ENCODE measurements around the gene MARCHF10.
"Not testable (repeated sequence)": the region's sequence is repeated elsewhere in the genome, so short reads cannot be mapped to it uniquely, and the experiment has no call there.

MARCHF10 gene

DNA sequence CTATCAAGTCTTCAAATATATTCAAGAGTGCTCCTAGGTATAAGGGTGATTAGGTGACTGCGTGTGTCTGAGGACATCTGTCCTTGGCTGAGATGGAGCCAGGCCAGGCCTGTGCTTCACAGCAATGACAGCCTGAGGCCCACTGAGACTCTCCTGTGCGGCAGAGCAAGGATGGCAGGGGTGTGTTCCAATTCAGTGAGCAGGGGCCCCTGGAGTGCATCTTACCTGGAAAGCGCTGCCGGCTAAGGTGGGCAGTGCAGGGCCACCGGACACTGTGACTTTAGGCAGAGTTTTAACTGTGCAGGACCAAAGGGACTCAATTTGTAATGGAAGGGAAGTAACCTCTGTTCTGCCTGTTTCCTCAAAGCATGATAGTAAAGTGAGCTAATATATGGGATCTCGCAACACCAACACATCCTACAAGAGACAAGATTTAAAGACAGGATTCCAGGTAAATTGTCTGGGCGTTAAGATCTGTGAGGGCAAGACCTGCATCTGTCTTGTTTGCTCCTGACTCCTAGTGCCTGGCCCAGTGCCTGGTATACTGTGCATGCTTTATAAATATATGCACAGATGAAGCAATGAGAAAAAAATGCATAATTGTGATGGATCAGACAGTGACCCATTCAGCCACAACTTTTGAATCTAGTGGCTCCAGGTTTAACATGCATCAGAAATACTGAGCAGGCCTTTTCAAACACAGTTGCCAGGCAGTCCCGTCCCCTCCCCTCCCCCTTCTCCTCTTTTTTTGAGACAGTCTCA is 93.9 kb downstream of the MARCHF10 start:
- no peak for DNase-seq

DNA sequence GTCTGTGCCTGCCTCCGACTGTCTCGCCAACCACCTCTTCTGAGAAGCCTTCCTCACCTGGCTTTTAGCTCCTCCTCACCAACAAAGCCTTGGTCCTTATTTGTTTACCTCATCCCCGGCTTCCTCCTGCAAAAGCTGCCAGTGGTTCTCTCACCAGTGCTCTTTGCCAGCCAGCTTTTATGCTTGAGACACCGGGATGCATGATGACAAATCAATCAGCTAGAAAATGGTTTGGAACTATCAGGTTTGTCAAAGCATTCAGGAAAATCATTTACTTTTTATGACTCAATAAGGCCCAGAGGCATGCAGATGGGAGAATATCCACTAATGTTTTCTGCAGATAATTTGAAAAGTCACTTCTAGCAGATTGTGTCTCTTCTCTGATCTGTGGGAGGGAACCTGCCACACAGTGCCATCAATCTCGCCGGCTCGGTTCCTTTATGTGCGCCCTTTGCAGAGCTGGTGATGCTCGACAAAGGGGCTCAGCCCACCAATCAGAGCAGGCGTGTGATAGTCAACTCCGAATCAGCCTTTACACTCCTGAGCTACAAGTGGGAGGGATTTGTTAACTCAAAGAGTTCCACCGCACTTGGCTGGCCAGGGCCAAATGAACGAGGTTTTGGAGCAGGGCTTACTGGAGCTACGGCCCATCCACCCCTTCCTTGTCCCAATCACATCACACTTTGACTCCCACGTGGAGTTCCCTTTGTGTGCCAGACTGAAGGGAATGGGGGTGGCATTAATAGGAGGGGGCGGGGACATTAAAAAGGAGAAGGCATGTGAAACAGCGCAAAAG is 94.8 kb downstream of the MARCHF10 start:
- DNase-seq: peak; percentile 79

DNA sequence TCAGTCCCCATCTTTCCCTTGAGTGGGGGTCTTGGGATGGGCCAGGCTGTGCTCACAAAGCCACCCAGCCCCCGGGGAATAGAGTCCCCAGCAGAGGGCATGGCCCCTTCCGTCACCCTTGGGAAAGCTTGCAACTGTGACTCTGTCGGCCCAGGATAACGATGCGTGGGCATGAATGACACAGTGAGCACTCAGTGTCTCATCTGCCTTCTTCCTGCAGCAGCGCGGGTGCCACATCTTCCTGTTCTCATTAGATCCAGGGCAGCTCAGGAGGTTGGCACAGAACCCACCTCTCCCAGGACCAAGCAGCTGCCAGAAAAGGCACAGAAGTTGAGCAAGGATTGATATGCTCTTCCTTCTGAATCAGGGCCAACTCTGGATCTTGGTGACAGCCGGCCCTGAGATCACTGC is 95.9 kb downstream of the MARCHF10 start:
- DNase-seq: no peak

DNA sequence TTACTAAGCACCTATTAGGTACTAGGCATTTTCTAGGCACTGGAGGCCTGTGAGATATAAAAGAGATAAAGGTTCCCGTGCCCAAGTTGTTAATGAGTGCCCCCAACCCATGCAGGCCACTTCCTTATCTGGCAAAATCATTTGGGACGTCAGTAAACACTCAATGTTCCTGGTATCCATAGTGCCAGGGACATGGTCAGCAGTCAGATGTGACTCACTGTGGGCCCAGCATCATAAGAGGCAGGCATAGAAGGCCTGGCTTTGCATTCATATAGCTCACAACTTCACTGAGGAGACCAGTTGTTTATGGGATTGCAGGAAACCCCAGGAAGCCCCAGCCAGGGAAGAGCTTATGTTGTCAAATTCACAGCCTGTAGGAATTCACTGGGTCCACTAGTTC is 99.5 kb downstream of the MARCHF10 start:
- DNase-seq: no peak

DNA sequence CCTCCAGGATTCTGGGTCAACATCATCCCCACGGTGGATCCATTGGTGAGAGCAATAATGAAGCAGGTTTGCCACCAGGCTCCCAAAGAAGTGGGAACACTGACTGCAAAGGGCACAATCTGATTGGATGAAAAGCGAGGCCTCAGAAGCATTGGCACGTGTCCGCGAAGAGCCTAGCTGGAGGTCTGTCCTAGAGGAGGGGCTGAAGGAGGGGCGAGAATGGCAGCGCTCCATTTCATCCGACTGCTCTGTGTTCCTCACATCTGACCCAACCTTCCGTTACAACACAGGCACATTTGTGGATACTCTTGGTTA is 100.7 kb downstream of the MARCHF10 start:
- no peak for DNase-seq

DNA sequence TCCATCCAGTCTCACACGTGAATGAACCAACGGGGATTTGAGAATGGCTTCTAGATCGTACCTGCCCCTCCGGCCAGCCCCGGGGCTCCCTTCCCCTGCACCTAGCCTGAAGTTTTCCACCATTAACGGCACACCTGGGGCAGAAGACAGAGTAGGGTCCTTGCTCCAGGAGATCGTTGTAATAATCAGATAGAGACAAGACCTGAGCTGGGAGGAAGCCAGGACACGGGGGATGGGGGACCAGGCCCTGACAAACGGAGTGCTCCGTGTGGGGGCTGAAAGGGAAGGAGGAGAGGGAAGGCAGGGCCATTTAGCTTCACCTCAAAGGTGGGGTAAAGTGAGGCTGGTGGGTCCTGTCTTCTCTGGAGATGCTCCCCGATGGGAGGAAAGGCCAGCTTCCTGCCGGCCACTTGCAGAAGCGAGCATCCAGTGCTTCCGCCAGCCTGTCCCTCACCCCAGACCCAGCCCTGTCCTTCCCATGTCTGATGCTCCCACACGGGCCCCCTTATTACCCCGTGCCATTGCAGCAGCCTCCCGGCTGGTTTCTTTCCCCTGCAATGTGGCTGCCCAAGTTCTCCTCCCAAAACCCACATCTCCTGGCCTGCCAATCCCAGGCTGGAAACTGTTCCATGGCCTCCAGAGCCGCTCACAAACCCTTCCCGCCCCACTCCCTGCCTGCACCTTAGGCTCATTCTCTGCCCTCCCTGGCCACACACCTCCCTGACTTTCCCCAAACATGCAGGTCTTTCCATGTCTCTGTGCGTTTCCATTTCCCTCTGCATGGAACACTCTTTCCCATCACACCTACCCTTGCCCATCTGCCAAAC is 101.3 kb downstream of the MARCHF10 start:
- no peak for DNase-seq

DNA sequence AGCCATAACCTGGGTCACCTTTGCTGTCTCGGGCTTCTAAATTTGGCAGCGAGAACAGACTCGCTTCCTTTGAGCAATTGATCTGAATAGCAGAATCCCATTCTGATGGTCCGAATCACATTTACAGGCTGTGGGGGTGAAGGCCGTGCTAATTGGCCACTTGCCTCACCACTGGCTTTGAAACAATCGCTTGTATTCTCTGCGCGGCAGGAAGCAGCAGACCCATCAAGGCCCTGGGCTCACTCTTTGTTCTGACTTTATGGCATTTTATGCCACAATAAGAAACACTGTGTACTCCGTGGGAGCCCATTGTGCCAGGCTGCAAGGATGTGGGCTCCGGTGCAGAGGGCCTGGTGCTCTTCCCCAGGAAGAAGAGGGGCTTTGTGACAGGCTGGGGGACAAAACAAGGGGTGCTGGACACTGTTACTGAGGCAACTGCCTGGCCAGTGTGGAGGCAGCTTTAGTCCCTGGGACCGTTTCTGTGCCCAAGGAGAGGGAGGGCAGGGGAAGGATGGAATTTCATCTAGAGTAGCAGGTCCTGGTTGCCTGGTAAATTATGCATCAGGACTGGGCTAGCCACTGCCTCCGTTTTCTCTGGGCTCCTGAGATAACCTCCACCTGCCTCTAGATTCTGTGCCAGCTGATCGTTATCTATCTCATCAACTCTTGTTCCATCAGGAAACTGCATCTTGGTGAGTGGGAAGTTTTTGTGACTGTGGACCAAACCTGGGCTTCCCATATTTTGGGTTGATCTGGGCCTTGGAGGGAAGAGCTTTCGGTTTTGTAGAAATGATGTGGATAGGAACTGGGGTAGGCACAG is 102.1 kb downstream of the MARCHF10 start:
- DNase-seq: peak; percentile 68

DNA sequence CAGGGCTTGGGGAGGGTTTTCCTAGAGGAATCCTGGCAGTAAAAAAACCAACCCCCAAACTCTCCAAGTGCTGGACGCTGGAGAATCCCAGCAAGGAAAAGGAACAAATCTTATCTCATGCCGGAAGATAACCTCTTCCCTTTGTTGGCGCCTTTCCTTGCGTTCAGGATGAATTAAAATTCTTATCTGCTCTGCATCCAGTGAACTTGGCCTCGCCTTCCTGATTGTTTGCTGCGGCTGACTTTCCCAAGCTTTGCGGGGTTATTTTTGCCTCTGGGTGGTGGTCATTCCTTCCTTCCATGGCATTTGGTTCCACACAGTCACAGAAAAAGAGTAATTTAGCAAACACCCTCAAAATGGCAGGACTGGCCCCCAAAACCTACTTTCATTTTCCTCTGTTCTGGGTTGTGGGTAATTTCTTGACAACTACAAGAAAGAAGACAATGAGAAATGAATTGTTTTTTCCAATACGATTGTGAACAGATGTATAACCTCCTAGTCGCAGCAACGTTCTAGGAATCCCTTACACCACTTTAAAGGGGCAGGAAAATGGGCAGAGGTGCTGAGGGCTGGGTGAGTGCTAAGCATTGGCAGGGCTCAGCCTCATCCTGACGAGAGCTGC is 102.8 kb downstream of the MARCHF10 start:
- no peak for DNase-seq

DNA sequence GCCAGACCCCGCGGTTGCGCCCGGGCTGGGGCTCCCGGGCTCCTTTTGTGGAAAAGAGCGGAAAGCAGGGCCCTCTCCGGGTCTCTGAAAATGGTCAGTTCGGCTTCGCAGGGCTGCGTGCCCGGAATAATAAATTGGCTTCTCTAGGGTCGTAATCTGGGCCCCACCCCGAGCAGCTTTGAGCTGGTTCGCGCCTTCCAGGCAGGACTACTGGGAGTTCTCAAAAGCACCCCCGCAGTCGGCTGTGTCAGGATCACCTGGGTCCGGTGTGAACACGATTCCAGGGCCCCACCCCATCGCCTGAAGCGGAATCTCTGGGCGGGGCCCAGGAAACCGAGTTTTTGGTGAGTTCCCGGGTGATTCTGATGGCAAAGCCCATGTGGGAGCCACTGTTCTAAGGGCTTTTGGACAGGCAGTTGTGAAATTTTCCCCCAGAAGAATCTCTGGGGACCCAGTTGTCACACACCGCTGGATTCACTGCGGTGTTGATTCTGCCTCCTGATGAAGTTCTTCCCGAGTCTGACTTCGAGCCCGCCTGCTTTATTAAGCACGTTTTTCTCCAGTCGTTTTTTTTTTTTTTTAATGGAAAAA is 103.6 kb downstream of the MARCHF10 start:
- DNase-seq: peak; percentile 71

DNA sequence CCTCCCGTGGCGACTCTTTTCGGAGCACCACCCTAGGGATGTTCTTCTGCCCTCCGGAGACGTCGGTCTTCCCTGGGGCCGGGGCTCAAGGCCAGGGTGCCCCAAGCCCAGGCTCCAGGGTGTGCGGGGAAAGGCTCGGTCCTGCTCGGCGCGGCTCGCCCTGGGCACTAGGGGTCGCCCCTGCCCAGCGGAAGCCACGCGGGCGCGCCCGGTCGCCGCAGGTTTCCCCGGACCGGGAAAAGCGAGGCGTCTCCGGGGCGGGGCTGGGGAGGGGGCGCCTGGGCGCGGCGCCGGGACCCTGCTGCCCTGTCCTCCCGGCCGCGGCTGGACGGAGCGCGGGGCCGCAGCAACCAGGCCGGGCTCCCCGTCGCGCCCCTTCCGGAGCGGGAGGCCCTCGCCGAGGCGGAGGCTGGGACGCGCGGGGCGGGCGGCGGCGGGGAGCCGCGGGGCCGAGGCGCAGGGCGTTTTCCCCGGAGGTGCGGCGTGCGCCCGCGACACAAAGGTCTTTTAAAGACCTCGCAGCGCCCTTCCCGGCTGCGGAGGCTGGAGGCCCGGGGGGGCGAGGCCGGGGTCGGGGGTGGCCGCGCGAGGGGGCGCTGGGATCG is 104.2 kb downstream of the MARCHF10 start:
- peak; percentile 88 for DNase-seq

DNA sequence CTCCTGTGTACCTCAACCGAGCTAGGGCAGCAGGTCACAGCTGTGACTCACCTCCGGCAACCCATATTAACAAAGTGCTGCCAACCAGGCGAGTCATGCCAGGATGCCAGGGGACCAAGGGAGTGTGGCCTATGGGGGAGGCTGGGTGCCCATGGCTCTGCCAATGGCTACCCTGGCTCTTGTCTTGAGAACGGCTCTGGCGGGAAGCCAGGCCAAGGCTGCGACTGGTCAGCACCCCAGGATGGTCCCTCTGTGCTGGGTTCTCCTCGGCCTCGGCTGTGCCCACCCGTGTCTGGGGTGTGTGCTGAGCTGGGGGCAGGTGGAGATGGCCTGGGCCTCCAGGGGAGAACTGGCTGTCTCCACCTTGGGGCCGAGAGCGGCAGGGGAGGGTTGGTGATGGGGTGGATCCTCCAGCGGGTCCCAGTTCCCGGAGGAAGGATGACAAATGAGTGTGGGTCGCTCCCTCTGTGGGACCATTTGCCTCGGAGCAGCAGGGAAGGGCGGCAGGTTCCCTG is 104.8 kb downstream of the MARCHF10 start:
- no peak for DNase-seq

DNA sequence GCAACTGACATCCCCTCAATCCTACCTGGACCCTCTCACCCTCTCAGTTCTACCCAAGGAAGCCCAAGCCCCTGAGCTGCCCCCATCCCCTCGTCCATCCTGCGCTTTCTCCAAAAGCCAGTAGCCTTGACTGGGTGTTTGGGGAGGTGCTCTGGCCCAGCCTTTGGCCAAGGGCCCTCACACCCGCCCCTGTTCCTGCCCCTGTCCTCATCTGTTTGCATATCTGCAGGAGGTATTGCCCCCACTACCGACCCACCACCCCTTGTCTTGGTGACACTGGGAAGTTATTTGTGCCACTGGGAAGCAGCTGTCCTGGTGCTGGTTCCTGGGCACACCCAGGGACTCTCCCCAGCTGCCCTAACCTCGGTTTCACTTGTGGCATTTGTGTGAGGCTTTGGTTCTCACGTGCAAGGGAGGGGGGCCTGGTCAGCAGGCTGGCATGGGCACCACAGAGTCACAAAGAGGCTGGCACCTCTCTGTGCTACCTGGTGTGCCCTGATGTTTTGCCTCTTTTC is 105.3 kb downstream of the MARCHF10 start:
- no peak for DNase-seq

DNA sequence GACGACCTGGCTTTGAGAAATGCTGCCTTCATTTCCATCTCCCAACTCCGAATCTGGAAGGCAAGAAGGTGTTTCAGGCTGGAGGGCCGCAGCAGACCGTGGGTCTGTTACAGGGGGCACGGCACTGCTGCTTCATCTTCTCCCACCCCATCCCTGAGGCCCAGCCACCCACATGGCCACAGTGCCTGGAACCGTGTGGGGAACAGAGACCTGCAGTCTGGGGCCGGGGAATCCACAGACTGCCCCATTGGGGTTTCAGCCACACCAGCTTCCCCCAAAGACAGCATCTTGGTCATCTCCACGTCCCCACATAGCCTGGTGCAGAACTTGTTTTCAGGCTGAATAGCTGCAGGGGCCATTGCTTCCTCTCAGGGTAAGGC is 106.4 kb downstream of the MARCHF10 start:
- no peak for DNase-seq

DNA sequence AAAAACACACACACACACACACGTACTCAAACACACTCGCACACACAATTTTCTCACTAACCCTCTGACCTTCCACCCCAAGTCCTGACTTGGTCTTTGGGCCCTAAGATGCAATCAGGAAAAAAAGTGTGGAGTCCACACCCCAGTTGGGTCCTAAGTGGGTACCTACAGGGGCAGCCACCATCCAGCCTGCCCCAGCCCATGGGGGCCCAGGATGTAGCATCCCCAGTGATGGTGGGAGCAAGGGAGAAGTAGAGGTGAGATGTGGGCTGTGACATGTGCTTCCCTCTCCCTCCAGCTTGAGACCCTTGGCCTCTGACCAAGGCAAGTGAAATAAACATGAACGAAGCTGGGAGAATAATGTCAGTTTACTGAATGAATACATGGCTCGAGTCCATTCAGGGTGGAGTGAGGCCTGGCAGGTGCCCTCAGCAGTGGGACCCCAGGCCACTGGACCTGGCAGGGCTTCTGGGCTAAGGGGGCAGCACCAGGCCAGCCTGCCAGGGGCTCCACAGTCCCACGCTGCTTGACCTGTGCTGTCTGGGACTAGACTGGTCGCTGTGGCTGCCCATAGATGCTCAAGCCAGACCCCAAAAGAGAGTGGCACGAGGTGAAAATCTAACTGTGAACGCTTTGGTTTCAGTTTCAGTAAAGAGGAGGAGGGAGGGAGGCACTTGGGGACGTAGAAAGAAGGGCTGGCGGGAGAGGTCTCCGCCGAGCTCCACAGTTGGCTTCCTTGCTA is 107.0 kb downstream of the MARCHF10 start:
- no peak for DNase-seq

DNA sequence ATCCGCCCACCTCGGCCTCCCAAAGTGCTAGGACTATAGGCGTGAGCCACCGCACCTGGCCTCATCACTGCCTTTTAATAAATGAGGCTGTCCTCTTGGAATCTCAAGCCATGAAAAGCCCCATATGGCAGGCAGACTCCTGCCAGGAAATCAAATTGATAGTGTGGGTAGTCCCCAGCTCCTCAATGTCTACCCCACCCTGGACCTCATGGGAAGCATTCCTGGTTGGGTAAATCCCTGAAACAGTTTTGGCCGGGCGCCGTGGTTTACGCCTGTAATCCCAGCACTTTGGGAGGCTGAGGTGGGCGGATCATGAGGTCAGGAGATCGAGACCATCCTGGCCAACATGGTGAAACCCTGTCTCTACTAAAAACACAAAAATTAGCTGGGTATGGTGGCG is 109.7 kb downstream of the MARCHF10 start:
- DNase-seq: not testable (repeated sequence)

DNA sequence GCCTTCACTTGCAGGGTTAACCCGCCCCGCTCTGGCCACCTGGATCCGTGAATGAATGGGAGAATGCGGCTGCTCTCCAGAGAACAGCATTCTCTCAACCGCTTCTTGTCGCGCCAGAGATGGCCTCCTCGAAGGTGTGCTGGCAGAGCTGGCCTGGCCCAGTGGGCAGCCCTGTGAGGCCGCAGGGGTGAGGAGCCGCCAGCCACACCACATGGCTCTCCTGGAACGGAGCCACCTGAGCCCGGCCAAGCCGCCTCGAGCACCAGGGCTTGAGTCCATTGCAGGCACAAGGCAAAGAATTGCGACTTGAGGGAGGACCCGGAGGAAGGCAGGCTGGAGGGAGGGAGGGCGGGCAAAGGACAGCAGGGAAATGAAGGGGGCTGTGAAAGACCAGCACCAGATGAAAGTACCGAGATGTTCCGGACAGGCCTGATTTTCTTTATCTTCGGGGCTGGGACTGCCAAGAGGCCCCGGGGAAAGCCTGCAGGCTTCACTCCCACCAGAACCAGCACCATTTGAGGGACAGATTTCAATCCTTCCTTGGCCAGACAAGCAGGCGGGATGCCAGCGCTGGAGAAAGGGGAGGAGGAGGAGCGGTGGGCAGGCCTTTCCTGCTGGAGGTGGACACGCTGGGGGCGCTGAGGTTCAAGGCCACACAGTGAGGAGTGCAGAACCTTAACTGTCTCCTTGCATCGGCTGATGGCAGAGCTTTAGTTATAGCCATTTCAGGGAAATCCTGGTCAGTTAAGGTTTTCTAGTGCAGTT is 111.2 kb downstream of the MARCHF10 start:
- no peak for DNase-seq

DNA sequence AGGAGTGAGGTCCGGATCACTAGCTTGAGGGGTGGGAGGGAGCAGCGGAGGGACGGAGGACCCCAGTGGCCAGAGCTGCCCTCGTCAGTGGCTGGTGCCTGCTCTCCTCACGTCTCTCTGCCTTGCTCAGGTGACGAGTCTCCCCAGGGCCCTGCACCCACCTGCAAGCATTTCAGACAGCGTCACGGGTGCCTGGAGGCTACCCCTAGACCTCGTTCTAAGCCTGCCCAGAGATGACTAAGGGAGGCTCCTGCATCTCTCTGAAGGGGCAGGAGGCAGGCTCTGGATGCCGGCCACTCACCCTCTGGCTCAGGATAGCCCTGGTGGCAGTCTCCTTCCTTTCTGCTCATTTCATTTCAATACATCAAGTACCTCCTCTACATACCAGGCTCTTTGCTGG is 111.9 kb downstream of the MARCHF10 start:
- peak; percentile 15 for DNase-seq

DNA sequence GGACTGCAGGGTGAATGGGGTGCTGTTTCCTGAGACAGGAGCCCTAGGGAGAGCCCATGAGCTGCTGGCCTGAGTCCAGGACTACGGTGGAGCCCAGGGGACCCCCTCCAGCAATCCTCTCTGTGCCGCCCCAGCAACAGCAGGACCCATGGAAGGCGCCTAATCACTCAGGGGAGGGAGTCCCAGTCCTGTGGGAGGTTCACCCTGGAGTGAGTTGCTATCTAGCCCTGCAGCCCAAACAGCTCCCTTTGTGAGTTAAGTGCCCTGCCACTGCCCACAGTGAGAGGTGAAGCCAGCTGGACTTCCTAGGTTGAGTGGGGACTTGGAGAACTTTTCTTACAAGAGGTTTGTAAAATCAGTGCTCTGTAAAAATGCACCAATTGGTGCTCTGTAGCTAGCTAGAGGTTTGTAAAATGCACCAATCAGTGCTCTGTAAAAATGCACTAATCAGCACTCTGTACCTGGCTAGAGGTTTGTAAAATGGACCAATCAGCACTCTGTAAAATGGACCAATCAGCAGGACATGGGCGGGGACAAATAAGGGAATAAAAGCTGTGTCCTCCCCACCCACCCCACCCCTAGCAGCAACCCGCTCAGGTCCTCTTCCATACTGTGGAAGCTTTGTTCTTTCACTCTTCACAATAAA is 112.9 kb downstream of the MARCHF10 start:
- DNase-seq: peak; percentile 26
